Measurements from ENCODE around the gene SENP5. TPM values are rescaled to one million over a fixed set of nuclear protein-coding genes. Genes with fewer than 3 reads are reported as not detected.

The SENP5 gene
- total RNA-seq, 2 donors from 2014 or later, result 54.5 to 68.4 TPM

DNA sequence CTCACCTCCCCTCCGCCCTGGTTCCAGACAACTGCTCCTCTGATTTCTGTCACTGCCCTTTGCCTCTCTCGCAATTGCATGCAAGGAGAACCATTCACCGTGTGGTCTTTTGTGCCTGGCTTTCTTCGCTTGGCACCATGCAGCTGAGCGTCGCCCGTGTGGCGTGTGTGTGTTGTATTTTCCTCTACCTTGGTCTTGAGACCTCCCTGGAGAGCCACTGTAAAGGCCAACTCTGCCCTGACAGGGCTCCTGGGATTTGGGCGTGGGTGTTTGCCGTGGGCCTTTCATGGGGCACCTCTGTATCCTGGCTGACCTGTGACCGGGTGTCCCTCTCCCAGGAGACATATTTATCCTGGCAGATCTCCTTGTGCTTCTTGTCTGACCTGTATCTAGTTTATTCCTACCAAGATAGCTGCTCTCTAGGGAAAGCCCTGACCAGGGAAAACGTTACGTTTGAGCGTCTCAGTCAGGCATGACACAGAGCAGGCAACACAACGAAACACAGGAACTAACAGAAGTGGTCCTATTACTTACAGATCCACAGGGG is 102.9 kb downstream of the SENP5 start:
- H3K4me1 Mint-ChIP-seq (ENCODE audit: low read depth in 2 of 2), result peaks cover 6 to 12% of the 10 kb centered on the region in 2 donors
- peak overlapping the region; percentile 63 for H3K4me3 Mint-ChIP-seq
- H3K27me3 Mint-ChIP-seq, result peaks cover 0 to 5% of the 10 kb centered on the region in 2 donors
- no peak for ATAC-seq
- H3K36me3 Mint-ChIP-seq, result no peaks in the 10 kb centered on the region
- no peak for DNase-seq (ENCODE audit: low spot score)
- no peaks in the 10 kb centered on the region for H3K9me3 Mint-ChIP-seq
- peak overlapping the region; percentile 42 to 62 for H3K27ac Mint-ChIP-seq

DNA sequence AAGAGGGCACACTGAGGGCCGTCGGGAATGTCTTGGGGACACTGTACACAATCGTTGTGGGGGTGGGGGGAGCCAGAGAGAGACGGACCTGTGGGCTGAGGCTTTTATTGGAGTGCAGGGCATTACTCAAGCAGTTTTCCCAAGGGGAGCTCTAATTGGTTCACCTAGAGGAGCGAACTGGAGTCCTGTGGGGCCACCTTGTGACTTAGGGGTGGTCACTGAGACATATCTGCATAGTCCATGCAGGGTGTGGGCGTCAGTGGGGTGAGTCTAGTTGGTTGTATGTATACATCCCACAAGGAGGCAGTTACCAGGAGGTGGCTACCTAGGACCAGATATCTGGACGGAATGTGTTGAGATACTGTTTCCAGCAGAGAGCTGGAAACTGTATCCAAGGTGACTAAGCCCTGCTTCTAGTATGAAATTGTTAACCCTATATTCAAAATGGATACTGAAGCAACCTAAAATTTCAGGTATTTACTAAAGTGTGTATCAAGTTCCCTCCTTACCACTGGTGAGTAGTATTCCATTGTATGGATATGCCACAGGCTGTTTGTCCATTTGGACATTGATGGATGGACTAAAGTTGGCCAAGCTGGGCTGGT is 103.5 kb downstream of the SENP5 start:
- peak overlapping the region; percentile 63 for H3K4me3 Mint-ChIP-seq
- ATAC-seq (no peak), DNase-seq (ENCODE audit: low spot score) (no peak)

DNA sequence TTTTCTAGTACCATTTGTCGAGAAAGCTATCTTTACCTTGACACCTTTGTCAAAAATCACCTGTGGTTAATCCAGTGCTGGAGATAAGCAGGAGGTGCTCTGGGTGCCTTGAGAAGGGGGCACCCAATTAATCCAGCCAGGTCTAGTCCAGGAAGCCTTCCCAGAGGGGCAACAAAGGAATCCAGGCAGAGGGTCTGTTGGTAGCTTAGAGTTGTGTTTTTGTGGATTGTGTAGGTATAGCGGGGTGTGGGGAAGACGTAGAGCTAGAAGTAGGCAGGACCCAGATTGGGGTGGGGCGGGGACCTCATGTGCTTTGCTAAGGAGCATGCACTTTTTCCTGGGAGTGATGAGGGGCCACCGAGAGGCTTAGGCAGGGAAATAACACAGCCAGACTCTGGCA is 106.9 kb downstream of the SENP5 start:
- Mint-ChIP-seq H3K27ac (no peak overlapping the region), H3K4me3 (no peak overlapping the region), H3K27me3 (peaks cover 0 to 5% of the 10 kb centered on the region in 2 donors), H3K36me3 (no peaks in the 10 kb centered on the region), H3K9me3 (no peaks in the 10 kb centered on the region), H3K4me1 (ENCODE audit: low read depth in 2 of 2) (peaks cover 0 to 13% of the 10 kb centered on the region in 2 donors)
- DNase-seq (ENCODE audit: low spot score) (no peak), ATAC-seq (no peak)

More for the DNA sequence above, 103.5 kb downstream of the SENP5 start:
- no peaks in the 10 kb centered on the region for H3K9me3 Mint-ChIP-seq
- H3K36me3 Mint-ChIP-seq, result no peaks in the 10 kb centered on the region
- peak overlapping the region in 1 of 2 donors; percentile 42 for H3K27ac Mint-ChIP-seq
- H3K27me3 Mint-ChIP-seq, result peaks cover 0 to 5% of the 10 kb centered on the region in 2 donors
- H3K4me1 Mint-ChIP-seq (ENCODE audit: low read depth in 2 of 2), result peaks cover 6 to 12% of the 10 kb centered on the region in 2 donors

DNA sequence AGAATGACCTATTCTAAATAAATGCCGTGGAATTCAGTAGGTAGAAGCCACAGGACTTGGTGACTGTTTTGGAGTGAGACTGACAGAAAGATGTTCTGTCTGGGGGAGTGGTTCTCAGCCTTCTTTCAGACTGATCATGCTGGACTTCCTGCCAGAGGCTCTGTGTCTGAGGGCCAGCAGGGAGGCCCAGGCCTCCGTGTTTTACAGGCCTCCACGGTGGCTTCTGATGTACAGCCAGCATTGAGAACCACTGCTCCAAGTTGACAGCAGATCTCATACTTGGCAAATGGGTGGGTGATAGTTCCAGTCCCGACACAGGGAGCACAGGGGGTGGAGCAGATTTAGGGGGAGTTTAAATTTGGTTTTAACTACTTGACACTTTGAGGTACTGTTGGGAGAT is 107.6 kb downstream of the SENP5 start:
- ATAC-seq (no peak), DNase-seq (ENCODE audit: low spot score) (no peak)
- peaks cover under 1 to 5% of the 10 kb centered on the region in 2 donors for H3K27me3 Mint-ChIP-seq
- H3K4me3 Mint-ChIP-seq, result no peak overlapping the region
- H3K9me3 Mint-ChIP-seq, result no peaks in the 10 kb centered on the region
- H3K4me1 Mint-ChIP-seq (ENCODE audit: low read depth in 2 of 2), result peaks cover 0 to 10% of the 10 kb centered on the region in 2 donors
- no peaks in the 10 kb centered on the region for H3K36me3 Mint-ChIP-seq
- no peak overlapping the region for H3K27ac Mint-ChIP-seq

DNA sequence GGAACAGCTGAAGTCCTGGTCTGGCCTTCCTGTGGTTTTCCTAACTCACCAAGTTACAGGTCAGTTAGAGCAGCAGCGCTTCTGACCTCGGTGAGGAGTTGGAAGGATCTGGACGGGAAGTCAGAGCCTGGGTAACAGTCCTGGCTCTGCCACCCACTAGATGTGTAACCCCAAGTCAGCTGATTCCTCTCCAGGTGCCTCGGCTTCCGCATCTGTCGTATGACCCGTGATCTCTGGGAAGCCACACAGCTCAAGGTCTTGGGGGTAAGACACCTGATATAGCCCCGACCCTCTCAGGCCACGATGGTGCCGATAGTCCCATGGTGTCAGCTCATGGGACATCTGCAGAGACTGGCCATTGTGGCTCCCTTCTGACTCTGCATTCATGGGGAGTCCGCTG is 109.2 kb downstream of the SENP5 start:
- H3K9me3 Mint-ChIP-seq, result no peaks in the 10 kb centered on the region
- peak in 1 of 2 donors; percentile 20 for ATAC-seq
- H3K27ac Mint-ChIP-seq, result peak overlapping the region in 1 of 2 donors; percentile 72
- H3K4me1 Mint-ChIP-seq (ENCODE audit: low read depth in 2 of 2), result peaks cover 0 to 5% of the 10 kb centered on the region in 2 donors
- no peaks in the 10 kb centered on the region for H3K36me3 Mint-ChIP-seq
- H3K4me3 Mint-ChIP-seq, result no peak overlapping the region
- H3K27me3 Mint-ChIP-seq, result peaks cover 6 to 12% of the 10 kb centered on the region in 2 donors
- no peak for DNase-seq (ENCODE audit: low spot score)

DNA sequence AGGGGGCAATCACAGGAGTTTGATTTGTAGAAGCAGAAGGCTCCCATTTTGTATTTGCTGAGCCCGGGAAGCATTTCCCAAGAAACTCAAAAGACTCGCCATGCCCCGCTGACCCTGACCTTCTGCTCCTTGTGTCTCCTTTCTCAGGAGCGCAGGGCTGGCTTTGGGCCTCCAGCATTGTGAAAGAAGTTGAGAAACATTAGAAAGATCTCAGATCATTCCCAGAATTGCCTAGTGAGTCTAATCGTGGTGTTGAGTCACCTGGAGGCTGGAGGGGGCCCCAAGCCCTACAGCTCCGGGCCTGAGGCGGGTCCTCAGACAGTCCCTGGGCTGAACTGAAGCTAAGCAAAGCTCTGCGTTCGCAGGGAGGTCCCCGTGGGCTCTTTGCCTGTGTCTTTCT is 111.8 kb downstream of the SENP5 start:
- peaks cover 5% of the 10 kb centered on the region for H3K9me3 Mint-ChIP-seq
- peaks cover 0 to 5% of the 10 kb centered on the region in 2 donors for H3K4me1 Mint-ChIP-seq (ENCODE audit: low read depth in 2 of 2)
- ATAC-seq, result no peak
- H3K36me3 Mint-ChIP-seq, result peaks cover 7% of the 10 kb centered on the region
- no peak overlapping the region for H3K27ac Mint-ChIP-seq
- H3K4me3 Mint-ChIP-seq, result no peak overlapping the region
- no peak for DNase-seq (ENCODE audit: low spot score)
- peaks cover 10 to 27% of the 10 kb centered on the region in 2 donors for H3K27me3 Mint-ChIP-seq

DNA sequence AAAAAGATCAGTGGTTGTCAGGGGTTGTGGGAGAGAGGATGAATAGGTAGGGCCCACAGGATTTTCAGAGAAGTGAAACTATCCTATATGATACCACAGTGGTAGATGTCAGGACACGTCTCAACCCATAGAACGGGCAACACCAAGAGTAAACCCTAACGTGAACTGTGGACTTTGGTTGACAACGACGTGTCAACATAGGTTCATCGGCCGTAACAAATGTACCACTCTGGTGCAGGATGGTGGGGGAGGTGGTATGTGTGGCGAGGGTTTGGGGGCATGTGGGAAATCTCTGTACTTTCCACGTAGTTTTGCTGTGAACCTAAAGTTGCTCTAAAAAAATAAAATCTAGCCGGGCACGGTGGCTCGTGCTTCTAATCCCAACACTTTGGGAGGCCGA is 113.9 kb downstream of the SENP5 start:
- no peak for ATAC-seq
- Mint-ChIP-seq H3K27me3 (peaks cover 14 to 32% of the 10 kb centered on the region in 2 donors), H3K9me3 (peaks cover 5% of the 10 kb centered on the region), H3K36me3 (peaks cover 7% of the 10 kb centered on the region), H3K27ac (no peak overlapping the region), H3K4me3 (no peak overlapping the region), H3K4me1 (ENCODE audit: low read depth in 2 of 2) (peaks cover 0 to 5% of the 10 kb centered on the region in 2 donors)
- DNase-seq (ENCODE audit: low spot score), result no peak

DNA sequence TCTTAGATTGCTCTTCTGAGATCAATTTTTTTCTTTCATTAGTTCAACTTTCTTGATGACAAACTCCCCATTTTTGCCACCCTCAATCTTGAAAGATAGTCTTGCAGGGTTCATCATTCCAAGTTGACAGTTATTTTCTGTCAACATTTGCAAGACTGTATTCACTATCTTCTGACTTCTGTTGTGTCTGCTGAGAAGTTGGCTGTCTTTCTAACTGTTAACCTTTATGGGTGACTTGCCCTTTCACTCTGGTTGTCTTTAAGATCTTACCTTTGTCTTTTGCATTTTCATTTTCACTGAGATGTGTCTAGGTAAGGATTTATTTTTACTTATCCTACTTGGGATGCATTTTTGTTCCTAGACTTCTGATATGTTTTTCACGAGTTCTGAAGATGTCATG is 115.5 kb downstream of the SENP5 start:
- Mint-ChIP-seq H3K36me3 (peaks cover 7% of the 10 kb centered on the region), H3K4me3 (no peak overlapping the region), H3K27ac (no peak overlapping the region), H3K9me3 (peaks cover 5% of the 10 kb centered on the region), H3K27me3 (peaks cover 14 to 32% of the 10 kb centered on the region in 2 donors), H3K4me1 (ENCODE audit: low read depth in 2 of 2) (peaks cover 0 to 5% of the 10 kb centered on the region in 2 donors)
- ATAC-seq (no peak), DNase-seq (ENCODE audit: low spot score) (no peak)

Other genes with a start within 250 kb of the SENP5 start
- 10 to 100 TPM; 40.3 to 55.7 TPM for gene NRROS, start 228.2 kb upstream of the SENP5 start, total RNA-seq
- gene CEP19, start 155.7 kb upstream of the SENP5 start, total RNA-seq, result 1 to 10 TPM; 2.3 to 4.2 TPM
- gene PIGX, start 155.5 kb upstream of the SENP5 start, total RNA-seq, result 10 to 100 TPM; 28.1 to 33.6 TPM
- gene PAK2, start 128.1 kb upstream of the SENP5 start, total RNA-seq, result 10 to 100 TPM; 70.1 to 83.3 TPM
- 10 to 100 TPM; 78.1 to 82.8 TPM for gene NCBP2, start 74.6 kb downstream of the SENP5 start, total RNA-seq
- 1 to 10 TPM; 1.4 to 1.5 TPM for gene PIGZ, start 100.9 kb downstream of the SENP5 start, total RNA-seq
- 1 to 10 TPM; 2.1 to 3.7 TPM for gene MELTF, start 161.9 kb downstream of the SENP5 start, total RNA-seq